Progenitor cell of endocrine pancreas (in vitro differentiated cells): ENCODE measurements around the gene CATSPER1. TPM values are rescaled to one million over a fixed set of nuclear protein-coding genes. Genes with fewer than 3 reads are reported as not detected.

Source experiments
- DNase-seq: peaks from one replicate; pipeline ENCODE4 v3.0.0; 2021; ENCODE audit warnings: low spot score; ENCODE audit not compliant: unreplicated experiment
- H3K27ac Mint-ChIP-seq: 2 replicates; pipeline ENCODE4 v1.8.0; 2021; ENCODE audit warnings: mild to moderate bottlenecking, moderate library complexity, mixed read lengths
- H3K27me3 Mint-ChIP-seq: 2 replicates; pipeline ENCODE4 v1.8.0; 2021; ENCODE audit warnings: mixed read lengths
- H3K36me3 Mint-ChIP-seq: 2 replicates; pipeline ENCODE4 v1.8.0; 2022; ENCODE audit warnings: mixed read lengths; ENCODE audit not compliant: insufficient read depth
- H3K4me1 Mint-ChIP-seq: 2 replicates; pipeline ENCODE4 v1.8.0; 2021; ENCODE audit warnings: low read depth, mixed read lengths
- H3K4me3 Mint-ChIP-seq: 2 replicates; pipeline ENCODE4 v1.8.0; 2021; ENCODE audit warnings: low read depth, mild to moderate bottlenecking, moderate library complexity, mixed read lengths
- H3K9me3 Mint-ChIP-seq: 2 replicates; pipeline ENCODE4 v1.8.0; 2021; ENCODE audit warnings: low read depth, mixed read lengths
- total RNA-seq: library from RNA; stranded (reverse); gene quantifications from 2 replicates; pipeline ENCODE4 v1.2.1, GENCODE V29; 2021
- TF ChIP-seq, protein P1 (sequence below): fragments of 200-600 bp; sonication (generic); IDR thresholded peaks from one replicate; pipeline ENCODE4 v1.5.0; 2021; ENCODE audit warnings: antibody characterized with exemption, mild to moderate bottlenecking; ENCODE audit not compliant: unreplicated experiment

CATSPER1 gene
- total RNA-seq, 1 donor from 2014 or later = not detected

DNA sequence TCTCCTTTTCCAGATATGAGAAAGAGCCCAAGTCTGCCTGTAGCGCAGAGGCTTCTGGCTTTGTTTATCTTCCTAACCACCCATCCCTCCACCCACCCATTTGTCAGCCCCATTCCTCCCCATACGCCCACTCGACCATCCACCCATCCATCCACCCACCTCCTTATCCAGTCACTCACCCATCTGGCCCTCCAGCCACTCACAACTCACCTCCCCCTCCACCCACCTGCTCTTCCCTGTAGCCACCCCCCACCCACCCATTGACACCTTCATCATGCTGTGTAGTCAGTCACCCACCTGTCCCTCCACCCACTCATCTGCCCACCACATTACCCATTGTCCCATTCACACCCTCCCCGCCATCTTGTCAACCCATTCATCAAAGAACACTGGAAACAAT is 9.0 kb downstream of the CATSPER1 start:
- no peak overlapping the region for H3K27ac Mint-ChIP-seq
- TF ChIP-seq, protein P1, sequence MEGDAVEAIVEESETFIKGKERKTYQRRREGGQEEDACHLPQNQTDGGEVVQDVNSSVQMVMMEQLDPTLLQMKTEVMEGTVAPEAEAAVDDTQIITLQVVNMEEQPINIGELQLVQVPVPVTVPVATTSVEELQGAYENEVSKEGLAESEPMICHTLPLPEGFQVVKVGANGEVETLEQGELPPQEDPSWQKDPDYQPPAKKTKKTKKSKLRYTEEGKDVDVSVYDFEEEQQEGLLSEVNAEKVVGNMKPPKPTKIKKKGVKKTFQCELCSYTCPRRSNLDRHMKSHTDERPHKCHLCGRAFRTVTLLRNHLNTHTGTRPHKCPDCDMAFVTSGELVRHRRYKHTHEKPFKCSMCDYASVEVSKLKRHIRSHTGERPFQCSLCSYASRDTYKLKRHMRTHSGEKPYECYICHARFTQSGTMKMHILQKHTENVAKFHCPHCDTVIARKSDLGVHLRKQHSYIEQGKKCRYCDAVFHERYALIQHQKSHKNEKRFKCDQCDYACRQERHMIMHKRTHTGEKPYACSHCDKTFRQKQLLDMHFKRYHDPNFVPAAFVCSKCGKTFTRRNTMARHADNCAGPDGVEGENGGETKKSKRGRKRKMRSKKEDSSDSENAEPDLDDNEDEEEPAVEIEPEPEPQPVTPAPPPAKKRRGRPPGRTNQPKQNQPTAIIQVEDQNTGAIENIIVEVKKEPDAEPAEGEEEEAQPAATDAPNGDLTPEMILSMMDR = no peak
- H3K9me3 Mint-ChIP-seq = no peaks in the 10 kb centered on the region
- DNase-seq = no peak
- H3K4me3 Mint-ChIP-seq = no peak overlapping the region
- H3K4me1 Mint-ChIP-seq = no peaks in the 10 kb centered on the region
- peaks cover 15% of the 10 kb centered on the region for H3K27me3 Mint-ChIP-seq
- H3K36me3 Mint-ChIP-seq = no peaks in the 10 kb centered on the region

DNA sequence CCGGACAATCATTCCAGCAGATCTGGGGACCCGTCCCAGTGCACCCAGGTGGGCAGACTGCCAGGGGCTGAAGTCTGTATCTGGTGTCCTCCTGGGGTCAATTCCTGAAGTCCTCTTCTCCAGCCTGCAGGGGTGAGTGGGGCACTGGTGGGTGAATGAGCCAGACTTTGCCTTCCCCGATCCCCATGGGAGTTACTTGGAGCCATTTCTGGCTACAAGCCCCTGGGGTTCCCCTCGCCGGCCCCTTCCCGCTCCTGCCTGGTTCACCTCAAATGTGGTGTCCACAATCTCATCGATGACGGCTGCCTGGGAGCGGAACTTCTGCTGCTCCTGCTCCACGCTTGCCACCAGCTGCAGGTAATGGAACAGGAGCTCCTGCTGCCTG is 9.5 kb downstream of the CATSPER1 start:
- Mint-ChIP-seq H3K4me3 (no peak overlapping the region), H3K36me3 (no peaks in the 10 kb centered on the region), H3K27ac (no peak overlapping the region), H3K9me3 (no peaks in the 10 kb centered on the region), H3K4me1 (no peaks in the 10 kb centered on the region), H3K27me3 (peaks cover 13% of the 10 kb centered on the region)
- no peak for DNase-seq
- TF ChIP-seq, protein P1 = no peak

DNA sequence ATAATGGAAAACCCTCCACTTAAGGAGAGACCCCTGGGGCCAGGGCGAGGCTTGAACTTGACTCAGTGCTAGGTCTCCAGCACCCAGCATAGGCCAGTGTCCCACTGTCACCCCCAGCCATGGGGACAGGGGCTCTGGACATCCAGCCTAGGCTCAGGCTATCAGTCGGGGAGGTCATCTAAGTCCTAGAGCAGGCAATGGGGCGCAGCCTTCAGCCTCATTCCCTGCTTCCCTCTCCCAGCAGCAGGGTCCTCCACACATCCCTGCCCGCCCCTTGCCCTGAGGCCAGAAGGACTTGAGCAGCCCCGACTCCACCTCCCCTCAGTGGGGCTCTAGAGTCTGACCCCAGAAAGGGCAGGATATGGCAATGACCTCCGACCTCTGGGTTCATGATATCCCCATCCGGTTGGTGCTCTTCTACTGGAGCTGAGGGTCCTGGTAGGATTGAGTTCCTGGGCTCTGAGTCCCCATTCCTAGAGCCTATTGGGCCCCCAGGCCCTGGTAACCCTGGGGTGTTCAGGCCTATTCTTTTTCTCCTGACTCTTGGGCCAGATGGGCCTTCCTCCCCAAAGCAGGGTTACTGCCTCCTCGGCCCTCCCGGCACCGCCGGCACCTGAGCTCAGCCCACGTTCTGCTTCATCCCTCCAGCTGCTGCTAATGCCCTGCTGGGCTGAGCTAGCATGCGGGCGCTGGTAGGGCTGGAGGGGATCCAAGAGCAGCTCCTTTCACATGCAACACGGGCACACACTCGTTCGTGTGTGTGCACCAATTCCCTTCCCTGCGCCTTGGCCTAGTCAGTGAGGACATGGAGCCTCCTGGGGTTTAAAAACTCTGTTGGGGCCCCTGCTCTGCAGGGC is 10.1 kb downstream of the CATSPER1 start:
- Mint-ChIP-seq H3K4me3 (no peak overlapping the region), H3K9me3 (no peaks in the 10 kb centered on the region), H3K36me3 (no peaks in the 10 kb centered on the region), H3K27me3 (peaks cover 13% of the 10 kb centered on the region), H3K4me1 (no peaks in the 10 kb centered on the region), H3K27ac (no peak overlapping the region)
- no peak for DNase-seq
- TF ChIP-seq, protein P1 = no peak

DNA sequence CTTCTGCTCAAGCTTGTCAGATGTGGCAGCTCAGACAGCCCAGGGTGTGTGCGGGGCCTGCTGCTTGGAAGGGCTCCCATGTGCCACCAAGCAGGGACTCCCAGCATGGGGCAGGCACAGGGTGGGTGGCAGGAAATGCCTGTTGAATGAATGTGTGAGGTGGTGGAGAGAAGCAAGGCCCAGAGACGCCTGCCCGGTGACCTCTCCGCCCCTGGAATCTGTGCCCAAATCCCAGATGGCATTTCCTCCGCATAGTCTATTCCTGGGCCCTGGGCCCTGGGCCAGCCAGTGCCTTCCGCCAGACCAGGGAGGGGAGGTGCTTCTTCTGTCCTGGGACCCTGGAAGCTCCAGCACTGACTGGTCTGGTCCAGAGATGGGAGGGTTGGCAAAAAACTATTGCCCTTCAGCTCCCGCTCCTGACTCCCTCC is 10.8 kb downstream of the CATSPER1 start:
- H3K9me3 Mint-ChIP-seq = no peaks in the 10 kb centered on the region
- H3K36me3 Mint-ChIP-seq = no peaks in the 10 kb centered on the region
- TF ChIP-seq, protein P1 = no peak
- no peak for DNase-seq
- no peak overlapping the region for H3K4me3 Mint-ChIP-seq
- no peaks in the 10 kb centered on the region for H3K4me1 Mint-ChIP-seq
- H3K27me3 Mint-ChIP-seq = peaks cover 12% of the 10 kb centered on the region
- H3K27ac Mint-ChIP-seq = no peak overlapping the region

DNA sequence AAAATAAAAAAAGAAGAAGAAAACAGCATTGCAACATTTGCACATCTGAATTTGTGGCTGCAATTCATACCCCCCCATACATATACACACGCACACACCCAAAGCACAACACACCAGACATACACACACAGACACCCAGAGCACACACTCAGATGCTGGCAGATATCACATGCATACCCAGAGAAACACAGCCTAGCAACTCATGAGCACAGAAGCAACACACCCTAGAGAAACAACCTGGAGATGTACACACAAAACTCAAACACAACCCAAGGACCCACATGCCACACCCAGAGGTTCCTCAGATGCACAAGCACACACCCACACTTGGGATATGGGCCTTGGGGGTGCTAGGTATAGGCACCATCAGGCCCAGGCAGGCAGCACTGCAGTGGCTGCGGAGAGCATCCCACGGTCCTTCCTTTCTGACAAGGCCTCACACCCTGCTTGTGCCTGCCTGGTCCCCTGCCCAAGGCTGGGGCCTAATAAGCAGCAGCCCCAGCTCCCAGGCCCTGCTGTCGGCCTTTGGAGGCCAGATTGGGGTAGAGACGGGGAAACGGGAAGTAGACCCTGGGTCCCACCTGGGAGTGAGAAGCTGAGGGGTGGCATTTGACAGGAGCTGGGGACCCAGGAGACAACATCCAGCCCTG is 11.3 kb downstream of the CATSPER1 start:
- TF ChIP-seq, protein P1 = no peak
- H3K36me3 Mint-ChIP-seq = no peaks in the 10 kb centered on the region
- no peak overlapping the region for H3K27ac Mint-ChIP-seq
- H3K4me3 Mint-ChIP-seq = no peak overlapping the region
- DNase-seq = no peak
- H3K9me3 Mint-ChIP-seq = no peaks in the 10 kb centered on the region
- H3K27me3 Mint-ChIP-seq = peaks cover 15% of the 10 kb centered on the region
- H3K4me1 Mint-ChIP-seq = no peaks in the 10 kb centered on the region
